ENCODE results near the gene FLCN. TPM values are rescaled to one million over a fixed set of nuclear protein-coding genes. Genes with fewer than 3 reads are reported as not detected.

The FLCN gene
- total and polyA plus RNA-seq, 2 of the 13 experiments (the other 11 are each of a cell fraction or from before 2014, with no cell fraction given), result 16.6 to 24.9 TPM

- TF ChIP-seq, protein P1, sequence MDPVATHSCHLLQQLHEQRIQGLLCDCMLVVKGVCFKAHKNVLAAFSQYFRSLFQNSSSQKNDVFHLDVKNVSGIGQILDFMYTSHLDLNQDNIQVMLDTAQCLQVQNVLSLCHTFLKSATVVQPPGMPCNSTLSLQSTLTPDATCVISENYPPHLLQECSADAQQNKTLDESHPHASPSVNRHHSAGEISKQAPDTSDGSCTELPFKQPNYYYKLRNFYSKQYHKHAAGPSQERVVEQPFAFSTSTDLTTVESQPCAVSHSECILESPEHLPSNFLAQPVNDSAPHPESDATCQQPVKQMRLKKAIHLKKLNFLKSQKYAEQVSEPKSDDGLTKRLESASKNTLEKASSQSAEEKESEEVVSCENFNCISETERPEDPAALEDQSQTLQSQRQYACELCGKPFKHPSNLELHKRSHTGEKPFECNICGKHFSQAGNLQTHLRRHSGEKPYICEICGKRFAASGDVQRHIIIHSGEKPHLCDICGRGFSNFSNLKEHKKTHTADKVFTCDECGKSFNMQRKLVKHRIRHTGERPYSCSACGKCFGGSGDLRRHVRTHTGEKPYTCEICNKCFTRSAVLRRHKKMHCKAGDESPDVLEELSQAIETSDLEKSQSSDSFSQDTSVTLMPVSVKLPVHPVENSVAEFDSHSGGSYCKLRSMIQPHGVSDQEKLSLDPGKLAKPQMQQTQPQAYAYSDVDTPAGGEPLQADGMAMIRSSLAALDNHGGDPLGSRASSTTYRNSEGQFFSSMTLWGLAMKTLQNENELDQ (CRISPR knock-in tag; IDR thresholded peaks at IDR 0.05; ENCODE audit: borderline replicate concordance), result no peak
- TF ChIP-seq CBX5 (CRISPR knock-in tag; IDR thresholded peaks at IDR 0.05; ENCODE audit: borderline replicate concordance), result no peak; the same call in 1 of the 2 replicates
- TF ChIP-seq HNRNPLL (IDR thresholded peaks at IDR 0.05; ENCODE audit: low read depth, low read length, poor library complexity, severe bottlenecking), result peak; percentile 71
- no peak for TF ChIP-seq ZNF770 (CRISPR knock-in tag; IDR thresholded peaks at IDR 0.05)
- TF ChIP-seq MATR3 (CRISPR knock-in tag; IDR thresholded peaks at IDR 0.05), result no peak
- TF ChIP-seq TBL1XR1 (IDR thresholded peaks at IDR 0.05; ENCODE audit: borderline replicate concordance, low read length, partially characterized antibody), result no peak
- TF ChIP-seq, protein P2, sequence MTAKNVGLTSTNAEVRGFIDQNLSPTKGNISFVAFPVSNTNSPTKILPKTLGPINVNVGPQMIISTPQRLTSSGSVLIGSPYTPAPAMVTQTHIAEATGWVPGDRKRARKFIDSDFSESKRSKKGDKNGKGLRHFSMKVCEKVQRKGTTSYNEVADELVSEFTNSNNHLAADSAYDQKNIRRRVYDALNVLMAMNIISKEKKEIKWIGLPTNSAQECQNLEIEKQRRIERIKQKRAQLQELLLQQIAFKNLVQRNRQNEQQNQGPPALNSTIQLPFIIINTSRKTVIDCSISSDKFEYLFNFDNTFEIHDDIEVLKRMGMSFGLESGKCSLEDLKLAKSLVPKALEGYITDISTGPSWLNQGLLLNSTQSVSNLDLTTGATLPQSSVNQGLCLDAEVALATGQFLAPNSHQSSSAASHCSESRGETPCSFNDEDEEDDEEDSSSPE (CRISPR knock-in tag; IDR thresholded peaks at IDR 0.05), result peak; percentile 72
- TF ChIP-seq ARID2 (CRISPR knock-in tag; IDR thresholded peaks at IDR 0.05; ENCODE audit: borderline replicate concordance), result peak; percentile 88
- TF ChIP-seq ZNF3 (CRISPR knock-in tag; IDR thresholded peaks at IDR 0.05), result no peak
- peak; percentile 89 for TF ChIP-seq ZC3H13 (CRISPR knock-in tag; IDR thresholded peaks at IDR 0.05)
- TF ChIP-seq ZNF224 (CRISPR knock-in tag; IDR thresholded peaks at IDR 0.05), result peak; percentile 92
- TF ChIP-seq, protein P3, sequence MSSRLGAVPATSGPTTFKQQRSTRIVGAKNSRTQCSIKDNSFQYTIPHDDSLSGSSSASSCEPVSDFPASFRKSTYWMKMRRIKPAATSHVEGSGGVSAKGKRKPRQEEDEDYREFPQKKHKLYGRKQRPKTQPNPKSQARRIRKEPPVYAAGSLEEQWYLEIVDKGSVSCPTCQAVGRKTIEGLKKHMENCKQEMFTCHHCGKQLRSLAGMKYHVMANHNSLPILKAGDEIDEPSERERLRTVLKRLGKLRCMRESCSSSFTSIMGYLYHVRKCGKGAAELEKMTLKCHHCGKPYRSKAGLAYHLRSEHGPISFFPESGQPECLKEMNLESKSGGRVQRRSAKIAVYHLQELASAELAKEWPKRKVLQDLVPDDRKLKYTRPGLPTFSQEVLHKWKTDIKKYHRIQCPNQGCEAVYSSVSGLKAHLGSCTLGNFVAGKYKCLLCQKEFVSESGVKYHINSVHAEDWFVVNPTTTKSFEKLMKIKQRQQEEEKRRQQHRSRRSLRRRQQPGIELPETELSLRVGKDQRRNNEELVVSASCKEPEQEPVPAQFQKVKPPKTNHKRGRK (CRISPR knock-in tag; IDR thresholded peaks at IDR 0.05), result no peak
- TF ChIP-seq TFAP4 (IDR thresholded peaks at IDR 0.05; ENCODE audit: borderline replicate concordance, low read depth), result no peak
- TF ChIP-seq, protein P4, sequence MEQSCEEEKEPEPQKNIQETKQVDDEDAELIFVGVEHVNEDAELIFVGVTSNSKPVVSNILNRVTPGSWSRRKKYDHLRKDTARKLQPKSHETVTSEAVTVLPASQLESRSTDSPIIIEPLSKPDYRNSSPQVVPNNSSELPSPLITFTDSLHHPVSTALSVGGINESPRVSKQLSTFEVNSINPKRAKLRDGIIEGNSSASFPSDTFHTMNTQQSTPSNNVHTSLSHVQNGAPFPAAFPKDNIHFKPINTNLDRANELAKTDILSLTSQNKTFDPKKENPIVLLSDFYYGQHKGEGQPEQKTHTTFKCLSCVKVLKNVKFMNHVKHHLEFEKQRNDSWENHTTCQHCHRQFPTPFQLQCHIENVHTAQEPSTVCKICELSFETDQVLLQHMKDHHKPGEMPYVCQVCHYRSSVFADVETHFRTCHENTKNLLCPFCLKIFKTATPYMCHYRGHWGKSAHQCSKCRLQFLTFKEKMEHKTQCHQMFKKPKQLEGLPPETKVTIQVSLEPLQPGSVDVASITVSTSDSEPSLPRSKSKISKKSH (CRISPR knock-in tag; IDR thresholded peaks at IDR 0.05; ENCODE audit: borderline replicate concordance), result peak; percentile 92; the same call in 1 of the 2 replicates
- peak; percentile 81 for TF ChIP-seq CBFB (CRISPR knock-in tag; IDR thresholded peaks at IDR 0.05)
- 0 out of 2 replicates have a peak, but pooled peaks have one; percentile 72 for TF ChIP-seq ZNF431 (CRISPR knock-in tag; IDR thresholded peaks at IDR 0.05; ENCODE audit: borderline replicate concordance, low read depth)
- TF ChIP-seq SMAD3 (CRISPR knock-in tag; IDR thresholded peaks at IDR 0.05), result no peak
- TF ChIP-seq ZNF496 (CRISPR knock-in tag; IDR thresholded peaks at IDR 0.05; ENCODE audit: insufficient replicate concordance), result no peak
These were observed 30.6 kb downstream of the FLCN start, which contains the start of gene PLD6 (continued) for GRCh38 chr17:17206124-17206912.
